Stimulated activated CD8-positive, alpha-beta memory T cell treated with anti-CD3 and anti-CD28 coated beads, Interleukin-12 subunit alpha, Interleukin-12 subunit beta, amount 100 ng/mL, for 24 hours (primary cell): ENCODE results near the gene TAF7L.
"Not testable (repeated sequence)": the region's sequence is repeated elsewhere in the genome, so short reads cannot be mapped to it uniquely, and the experiment has no call there.

Experiments used
- DNase-seq: peaks from one replicate; pipeline ENCODE4 v3.0.0-alpha.2; 2020; ENCODE audit errors: extremely low read depth

TAF7L gene, protein sequence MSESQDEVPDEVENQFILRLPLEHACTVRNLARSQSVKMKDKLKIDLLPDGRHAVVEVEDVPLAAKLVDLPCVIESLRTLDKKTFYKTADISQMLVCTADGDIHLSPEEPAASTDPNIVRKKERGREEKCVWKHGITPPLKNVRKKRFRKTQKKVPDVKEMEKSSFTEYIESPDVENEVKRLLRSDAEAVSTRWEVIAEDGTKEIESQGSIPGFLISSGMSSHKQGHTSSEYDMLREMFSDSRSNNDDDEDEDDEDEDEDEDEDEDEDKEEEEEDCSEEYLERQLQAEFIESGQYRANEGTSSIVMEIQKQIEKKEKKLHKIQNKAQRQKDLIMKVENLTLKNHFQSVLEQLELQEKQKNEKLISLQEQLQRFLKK

DNA sequence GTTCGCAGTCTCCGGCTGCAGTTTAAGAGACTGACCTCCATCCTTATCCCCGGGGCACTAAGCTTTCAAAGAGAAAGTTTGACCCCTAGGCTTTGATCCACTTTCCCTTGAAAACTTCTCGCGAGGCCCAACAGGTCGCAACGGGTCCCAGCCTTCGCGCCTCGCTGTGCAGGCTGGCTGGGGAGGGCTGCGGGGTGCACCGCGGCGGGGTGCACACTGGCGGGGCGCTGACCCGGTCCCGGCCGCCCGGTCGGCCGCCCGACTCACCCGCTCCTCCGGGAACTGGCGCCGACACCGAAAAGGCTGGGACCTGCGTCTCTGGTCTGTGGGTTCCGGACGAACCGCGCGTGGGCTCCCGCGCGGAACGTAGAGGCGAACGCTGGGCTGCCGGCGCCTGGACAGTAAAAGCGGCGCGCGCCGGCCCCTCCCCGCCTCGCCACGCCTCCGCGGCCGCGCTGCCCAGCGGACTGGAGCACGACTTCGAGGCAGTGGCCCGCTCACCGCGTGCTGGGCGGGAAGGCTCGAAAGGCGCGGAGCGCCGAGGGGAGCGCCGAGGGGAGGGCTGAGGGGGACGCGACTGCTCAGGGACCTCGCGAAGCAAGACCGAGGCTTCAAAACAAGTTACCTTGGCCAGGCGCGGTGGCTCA is at the start of gene TAF7L:
Gene TAF7L, minus strand, starts transcription at position 378 of the 647 bp plus-strand sequence. CDS start 3,791 bp downstream, outside the sequence.
- DNase-seq, result no peak

DNA sequence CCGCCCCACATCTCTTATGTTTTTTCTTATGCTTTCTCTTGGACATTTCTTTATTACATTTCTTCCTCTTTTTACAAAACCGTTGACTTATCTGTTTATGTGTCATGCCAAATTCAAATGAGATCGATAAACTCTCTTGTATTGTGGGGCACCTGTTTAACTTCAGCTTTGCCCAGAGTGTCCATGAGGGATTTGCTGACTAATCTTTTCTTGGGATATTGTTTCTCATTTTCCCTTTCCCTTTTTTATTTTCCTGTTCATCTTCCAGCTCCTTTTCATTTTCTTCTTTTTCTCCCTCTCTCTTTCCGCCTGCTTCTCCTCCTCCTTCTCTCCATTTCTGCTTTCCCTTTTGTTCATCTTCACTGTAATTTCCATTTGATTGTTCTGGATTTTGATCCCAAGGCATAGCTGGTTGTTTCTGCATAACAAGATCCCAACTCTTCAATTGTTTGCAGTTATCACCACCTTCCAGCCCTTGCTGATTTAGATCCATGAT is 46.7 kb upstream of the TAF7L start:
- DNase-seq, result no peak

DNA sequence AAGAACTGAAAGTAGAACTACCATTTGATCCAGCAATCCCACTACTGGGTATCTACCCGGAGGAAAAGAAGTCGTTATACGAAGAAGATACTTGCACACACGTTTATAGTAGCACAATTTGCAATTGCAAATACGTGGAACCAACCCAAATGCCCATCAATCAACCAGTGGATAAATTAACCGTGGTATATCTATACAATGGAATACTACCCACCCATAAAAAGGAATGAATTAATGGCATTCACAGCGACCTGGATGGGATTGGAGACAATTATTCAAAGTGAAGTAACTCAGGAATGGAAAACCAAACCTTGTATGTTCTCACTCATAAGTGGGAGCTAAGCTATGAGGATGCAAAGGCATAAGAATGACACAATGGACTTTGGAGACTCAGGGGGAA is 43.2 kb upstream of the TAF7L start:
- DNase-seq, result not testable (repeated sequence)

DNA sequence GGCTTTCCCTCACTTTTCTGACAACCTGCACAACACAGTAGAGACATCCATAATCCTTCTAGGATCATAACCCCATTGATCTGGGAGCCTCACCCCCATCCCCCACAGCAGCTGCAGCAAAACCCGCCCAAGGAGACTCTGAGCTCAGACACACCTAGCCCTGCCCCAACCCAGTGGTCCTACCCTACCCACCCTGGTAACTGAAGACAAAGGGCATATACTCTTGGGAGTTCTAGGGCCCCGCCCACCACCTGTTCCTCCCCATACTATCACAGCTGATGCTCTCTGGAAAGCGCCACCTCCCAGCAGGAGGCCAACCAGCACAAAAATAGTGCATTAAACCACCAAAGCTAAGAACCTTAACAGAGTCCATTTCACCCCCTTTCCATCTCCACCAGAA is 35.5 kb upstream of the TAF7L start:
- not testable (repeated sequence) for DNase-seq

DNA sequence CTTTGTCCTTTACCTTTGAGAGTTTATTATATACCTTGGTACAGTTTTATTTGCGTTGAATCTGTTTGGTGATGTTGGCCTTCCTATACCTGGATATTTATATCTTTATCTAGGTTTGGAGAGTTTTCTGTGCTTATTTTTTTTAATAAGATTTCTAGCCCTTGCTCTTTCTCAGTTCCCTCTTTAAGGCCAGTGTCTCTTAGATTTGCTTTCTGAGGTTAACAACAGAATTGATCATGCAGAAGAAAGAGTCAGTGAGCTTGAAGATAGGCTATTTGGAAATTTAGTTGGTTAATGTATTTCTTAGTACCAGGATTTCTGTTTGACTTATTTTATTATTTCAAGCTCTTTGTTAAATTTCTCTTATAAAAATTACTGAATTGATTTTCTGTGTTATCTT is 12.7 kb upstream of the TAF7L start:
- no peak for DNase-seq

DNA sequence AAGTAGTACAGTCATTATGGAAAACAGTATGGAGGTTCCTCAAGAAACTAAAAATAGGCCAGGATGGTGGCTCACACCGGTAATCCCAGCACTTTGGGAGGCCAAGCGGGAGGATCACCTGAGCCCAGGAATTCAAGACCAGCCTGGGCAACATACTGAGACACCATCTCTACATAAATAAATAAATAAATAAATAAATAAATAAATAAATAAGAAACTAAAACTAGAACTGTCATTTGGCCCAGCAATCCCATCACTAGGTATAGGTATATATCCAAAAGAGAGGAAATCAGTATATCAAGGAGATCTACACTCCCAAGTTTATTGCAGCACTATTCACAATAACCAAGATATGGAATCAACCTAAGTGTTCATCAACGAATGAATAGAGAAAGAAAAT is 4.5 kb upstream of the TAF7L start:
- DNase-seq, result not testable (repeated sequence)

DNA sequence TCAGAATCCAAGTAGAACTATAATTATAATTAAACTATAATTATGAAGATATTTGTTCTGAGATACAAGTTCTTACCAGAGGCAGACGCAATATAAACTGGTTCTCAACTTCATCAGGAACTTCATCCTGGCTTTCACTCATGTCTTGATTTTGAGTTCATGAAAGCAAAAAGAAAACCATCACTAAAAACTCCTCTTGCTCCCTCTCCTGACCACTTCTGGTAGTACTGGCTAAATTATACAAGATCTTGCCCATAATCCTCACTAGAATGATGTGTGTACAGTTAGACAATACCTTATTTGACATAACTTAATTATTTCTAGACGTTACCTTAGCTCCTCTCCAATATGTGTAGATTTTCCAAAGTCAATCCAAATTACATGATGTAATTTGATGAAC is 3.7 kb downstream of the TAF7L start:
- DNase-seq, result no peak

DNA sequence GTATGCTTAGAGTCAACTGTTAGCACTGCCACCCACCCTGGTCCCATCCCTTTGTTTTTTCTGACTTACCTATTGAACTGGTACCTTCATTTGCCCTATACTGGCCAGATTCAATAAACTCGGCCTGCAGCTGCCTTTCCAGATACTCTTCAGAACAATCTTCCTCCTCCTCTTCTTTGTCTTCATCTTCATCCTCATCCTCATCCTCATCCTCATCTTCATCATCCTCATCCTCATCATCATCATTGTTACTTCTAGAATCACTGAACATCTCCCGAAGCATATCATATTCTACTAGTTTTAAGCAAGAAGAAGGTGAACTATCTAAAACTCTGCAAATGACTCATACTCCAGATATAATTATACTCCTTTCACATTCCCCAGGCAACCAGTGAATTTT is 14.9 kb downstream of the TAF7L start:
- no peak for DNase-seq

DNA sequence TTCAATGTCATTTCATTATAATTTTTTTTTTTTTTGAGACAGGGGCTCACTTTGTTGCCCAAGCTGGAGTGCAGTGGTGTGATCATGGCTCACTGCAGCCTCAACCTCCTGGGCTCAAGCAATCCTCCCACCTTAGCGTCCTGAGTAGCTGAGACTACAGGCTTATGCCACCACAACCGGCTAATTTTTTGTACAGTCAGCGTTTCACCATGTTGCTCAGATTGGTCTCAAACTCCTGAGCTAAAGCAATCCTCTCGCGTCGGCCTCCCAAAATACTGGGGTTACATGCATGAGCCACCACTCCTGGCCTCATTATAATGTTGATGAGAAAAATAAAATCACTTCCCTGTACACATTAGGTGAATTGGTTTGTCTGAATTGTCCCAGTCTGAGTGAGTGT is 16.9 kb downstream of the TAF7L start:
- DNase-seq, result no peak

DNA sequence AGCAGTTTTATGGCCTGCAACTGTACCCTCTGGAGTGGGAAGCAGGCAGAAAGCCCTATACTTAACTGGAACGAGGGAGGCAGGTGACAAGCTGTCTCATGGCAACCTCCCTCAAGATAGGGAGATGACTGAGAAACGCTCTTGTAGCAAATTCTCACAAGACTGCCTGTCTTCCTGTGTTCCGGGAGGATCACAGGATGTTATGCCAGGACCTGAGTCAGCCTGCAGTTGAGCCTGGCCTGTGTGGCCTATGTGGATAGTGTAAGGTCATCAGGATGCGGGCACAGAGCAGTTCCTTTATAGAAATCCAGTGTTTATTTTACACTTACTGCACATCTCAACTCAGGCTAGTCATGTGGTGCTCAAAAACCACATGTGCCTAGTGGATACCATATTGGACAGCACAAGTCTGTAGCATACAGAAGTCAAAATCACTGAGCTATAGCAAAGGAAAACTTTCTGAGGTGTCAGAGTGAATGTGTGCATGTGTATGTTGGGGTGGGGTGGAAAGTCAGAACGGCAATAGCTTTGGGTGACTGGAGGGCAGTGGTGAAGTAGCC is 25.2 kb downstream of the TAF7L start:
- DNase-seq, result no peak

DNA sequence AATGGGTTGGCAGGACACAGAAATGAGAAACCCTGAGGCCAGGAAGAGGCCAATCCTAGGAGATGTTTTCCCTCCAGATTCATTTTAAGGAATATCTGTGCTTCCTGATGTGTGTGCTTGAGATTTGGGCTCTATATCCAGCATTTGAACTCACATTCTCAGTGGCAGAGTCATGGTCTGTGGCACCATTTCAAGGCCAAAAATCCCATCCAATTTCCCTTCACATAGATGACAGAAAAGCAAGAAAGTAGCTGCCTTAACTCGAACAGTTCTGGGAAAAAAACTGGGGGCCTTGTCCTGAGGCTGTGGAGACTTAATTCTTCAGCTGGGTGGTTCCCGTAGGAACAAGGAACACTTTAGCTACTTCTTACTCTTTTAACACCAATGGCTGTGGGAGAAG is 27.4 kb downstream of the TAF7L start:
- no peak for DNase-seq

DNA sequence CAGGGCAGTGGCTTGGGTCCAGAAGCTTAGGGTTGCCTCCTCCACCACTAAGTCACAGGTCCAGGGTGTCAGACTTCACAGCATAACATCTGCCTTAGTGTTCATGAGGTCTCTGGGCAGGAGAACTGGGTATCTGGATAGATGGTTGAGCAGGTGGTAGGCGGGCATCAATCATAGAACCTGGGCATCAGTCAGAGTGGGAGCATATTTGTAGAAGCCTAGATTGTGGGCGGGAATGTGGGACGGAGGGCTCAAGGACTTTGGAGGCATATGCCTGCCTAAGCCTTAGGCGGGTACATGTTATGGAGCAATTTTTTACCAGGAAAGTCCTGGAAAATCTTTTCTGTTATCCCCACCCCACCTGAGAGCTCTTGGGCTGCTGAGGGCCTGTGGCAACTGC is 28.5 kb downstream of the TAF7L start:
- no peak for DNase-seq

DNA sequence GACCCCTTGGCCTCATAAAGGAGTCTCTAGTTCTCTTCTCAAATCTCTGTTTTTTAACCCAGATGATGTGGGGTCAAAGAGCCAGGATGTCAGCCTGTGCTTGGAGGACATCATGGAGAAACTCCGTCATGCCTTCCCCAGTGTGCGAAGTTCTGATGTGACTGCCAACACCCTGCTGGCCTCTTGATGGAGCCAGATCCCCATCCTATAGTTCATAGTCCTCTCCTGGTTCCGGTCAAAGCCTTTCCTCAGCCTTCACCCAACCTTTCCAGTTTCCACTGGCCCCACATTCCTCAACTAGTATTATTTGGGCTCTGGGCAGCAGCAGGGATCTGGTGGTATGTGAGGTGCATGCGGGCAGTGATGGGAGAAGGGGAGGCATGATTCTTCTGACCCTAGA is 30.7 kb downstream of the TAF7L start:
- no peak for DNase-seq

DNA sequence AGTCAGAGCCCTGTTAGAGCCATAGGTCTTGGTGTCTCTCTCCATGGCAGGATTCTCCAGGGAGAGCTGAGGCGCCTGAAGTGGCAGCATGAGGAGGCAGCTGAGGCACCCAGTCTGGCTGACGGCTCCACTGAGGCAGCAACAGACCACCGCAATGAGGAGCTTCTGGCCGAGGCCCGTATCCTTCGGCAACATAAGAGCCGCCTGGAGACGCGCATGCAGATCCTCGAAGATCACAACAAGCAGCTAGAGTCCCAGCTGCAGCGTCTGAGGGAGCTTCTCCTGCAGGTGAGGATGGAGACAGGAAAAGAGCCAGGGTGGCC is 32.9 kb downstream of the TAF7L start:
- DNase-seq, result no peak

DNA sequence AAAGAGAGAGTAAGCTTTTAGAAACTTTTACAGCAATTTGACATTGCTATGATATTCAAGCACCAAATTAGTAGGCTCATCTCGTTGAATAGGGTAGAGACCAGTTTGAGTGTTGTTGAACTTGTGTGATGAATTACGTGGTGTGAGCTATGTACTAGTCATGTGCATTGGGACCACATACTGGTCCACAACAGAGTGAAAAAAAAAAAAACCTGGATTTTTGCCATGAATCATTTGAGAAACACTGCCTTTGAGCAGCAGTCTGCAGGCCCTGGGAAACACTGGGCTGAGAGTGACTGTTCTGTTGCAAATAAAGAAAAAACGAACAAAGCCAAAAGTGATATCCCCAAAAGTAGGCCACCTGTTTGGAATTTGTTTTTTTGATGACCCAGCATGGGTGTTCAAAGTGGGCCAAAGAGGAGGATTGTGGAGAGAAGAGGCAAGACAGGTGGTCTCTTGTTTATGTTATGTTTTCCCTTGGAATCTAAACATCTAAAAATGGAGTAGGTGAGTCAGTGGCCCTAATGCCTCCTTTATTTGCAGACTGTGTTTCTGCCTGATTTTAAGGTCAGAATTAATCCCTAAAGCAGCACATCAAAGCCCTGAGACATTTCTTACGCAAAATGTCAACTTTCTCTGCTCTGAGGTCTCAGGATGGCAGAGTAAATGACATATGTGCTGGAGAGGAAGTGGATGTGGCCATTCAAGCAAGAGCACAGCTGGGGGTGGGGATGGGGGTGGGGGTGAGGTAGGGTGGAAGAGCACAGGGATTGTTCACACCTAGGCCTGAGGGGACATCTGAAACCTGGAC is 33.5 kb downstream of the TAF7L start:
- no peak for DNase-seq

DNA sequence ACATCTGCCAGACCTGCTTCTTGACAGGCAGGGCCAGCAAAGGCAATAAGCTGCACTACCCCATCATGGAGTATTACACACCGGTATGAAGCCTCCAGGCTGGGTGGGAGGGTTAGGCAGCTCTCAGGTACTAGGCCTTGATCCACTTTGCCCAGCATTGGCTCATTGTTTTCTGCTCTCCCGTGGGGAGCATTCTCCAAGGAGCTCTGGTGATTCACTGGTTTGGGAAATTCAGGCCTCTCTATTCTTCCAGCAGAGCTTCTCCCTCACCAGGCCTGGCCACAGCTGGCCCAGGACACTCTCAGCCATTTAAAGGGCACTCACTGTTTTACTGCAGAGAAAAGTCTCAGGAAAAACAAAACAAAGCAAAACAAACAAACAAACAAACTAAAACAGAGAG is 38.5 kb downstream of the TAF7L start:
- DNase-seq, result no peak

DNA sequence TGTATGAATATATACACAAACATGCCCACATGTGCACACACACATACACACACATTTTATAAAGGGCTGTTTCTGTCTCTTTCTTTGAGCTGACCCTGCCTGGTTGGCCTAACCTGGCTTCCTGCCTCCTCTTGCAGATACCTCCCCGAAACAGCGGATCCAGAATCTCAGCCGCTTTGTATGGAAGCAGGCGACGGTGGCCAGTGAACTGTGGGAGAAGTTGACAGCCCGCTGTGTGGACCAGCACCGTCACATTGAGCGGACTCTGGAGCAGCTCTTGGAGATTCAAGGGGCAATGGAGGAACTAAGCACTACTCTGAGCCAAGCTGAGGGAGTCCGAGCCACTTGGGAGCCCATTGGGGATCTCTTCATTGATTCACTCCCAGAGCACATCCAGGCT is 49.6 kb downstream of the TAF7L start:
- no peak for DNase-seq

DNA sequence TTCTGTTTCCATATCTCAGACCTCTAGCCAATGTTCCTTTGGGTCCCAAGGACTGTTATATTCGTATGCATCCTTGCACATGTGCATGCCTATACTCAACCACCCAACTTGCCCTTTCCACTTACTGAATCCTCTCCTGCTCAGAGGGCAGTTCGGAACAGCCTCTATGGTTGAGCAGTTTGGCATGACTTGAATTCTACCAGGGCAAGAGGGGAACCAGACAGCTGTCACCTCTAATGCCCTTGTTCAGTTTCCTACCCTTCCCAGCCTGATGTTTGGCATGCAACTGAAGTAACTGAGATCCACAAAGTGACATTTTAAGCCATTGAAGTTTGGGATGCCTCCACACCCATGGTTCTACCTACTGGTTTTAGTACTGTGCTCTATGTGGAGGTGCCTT is 54.1 kb downstream of the TAF7L start:
- DNase-seq, result no peak

DNA sequence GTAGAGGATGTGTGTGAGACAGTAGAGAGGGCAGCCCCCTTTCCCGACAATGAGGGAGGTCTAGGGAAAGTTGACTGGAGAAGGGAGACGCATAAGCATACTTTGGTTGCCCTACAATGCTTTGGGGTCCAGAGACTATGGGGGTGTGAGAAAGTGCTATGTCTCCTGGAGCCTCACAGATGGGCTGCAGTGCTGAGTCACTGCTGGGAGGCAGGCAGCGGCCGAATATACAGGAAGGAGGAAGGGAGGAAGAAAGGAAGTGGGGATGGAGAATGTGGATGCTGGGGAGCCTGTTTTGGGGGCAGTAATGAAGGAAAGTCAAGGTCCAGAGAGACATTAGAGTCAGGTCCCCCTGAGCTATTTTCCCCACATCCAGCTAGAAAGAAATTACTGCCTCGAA is 58.8 kb downstream of the TAF7L start:
- no peak for DNase-seq

DNA sequence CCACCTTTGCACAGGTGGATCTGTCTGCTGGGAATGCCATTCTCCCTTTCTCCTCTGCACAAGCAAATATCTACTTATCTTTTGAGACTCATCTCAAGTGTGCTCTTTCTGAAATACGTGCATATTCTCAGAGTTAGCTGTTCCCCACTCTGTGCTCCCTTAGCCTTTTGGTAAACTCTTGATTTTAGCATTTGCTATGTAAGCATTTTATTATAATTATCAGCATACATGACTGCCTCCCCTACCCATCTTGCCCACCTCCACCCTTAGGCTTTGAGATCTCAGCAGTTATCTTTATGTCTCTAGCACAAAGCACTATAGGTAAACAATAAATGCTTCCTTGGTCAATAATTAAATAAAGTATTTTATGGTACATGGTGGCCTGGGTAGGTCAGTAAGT is 60.1 kb downstream of the TAF7L start:
- DNase-seq, result no peak

DNA sequence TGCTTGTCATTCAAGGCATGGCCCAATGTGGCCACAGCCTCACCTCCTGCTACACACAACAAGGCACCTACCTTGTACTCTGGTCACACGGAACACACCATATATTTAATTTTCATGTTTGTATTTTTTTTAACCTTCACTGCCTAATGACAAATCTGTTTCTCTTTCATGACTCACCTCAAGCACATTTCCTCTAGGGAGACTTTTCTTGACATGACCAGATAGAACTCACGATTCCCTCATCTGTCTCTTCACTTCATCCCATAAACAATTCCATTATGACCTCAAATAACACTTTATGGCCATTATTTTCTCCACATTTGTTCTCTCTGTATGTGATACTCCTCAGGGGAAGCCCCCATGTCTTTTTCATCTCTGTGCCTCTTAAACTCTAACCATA is 60.5 kb downstream of the TAF7L start:
- no peak for DNase-seq

DNA sequence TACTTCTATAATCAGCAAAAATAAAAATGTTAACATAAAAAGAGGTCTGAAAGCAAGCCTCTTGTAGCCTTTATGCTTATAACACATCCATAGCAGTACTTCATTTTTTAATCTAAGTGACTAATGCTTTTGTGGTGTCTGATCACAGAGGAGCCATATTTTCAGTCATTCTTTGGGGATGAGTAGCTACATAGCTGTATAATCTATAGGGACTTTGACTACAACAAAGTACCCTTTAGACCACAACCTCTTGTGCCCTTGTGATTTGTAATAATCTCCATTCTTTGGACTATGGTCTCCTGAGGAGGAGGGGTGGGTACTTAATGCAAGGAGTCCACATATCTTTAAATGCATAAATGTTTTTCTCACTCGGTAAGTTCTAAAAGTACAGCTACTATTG is 62.0 kb downstream of the TAF7L start:
- no peak for DNase-seq
